K562 (cell line): ENCODE measurements around the gene ZNF280C. TPM values are rescaled to one million over a fixed set of nuclear protein-coding genes. Genes with fewer than 3 reads are reported as not detected.

ENCODE experiments used
- BRD4 ChIP-seq: fragments of 200-600 bp; sonication (generic); IDR thresholded peaks from 2 replicates; pipeline ENCODE4 v1.6.1; 2017; ENCODE audit warnings: inconsistent platforms
- CBX3 ChIP-seq, 2 experiments: IDR thresholded peaks; 1 replicate in 1 of 2; 2 replicates in 1 of 2; pipeline ENCODE4 v1.6.1; 2012; ENCODE audit warnings: inconsistent platforms in 2 of 2, low read length in 2 of 2, borderline replicate concordance in 1 of 2, control low read depth in 1 of 2
- ESRRB ChIP-seq: fragments of 250-450 bp; sonication (Bioruptor Pico); IDR thresholded peaks from 2 replicates; pipeline ENCODE4 v1.5.0; 2020; ENCODE audit warnings: mild to moderate bottlenecking, moderate library complexity, borderline replicate concordance
- GTF2A2 ChIP-seq: IDR thresholded peaks from 2 replicates; pipeline ENCODE4 v1.6.1; 2016; ENCODE audit warnings: mild to moderate bottlenecking, missing genetic modification characterization, missing compliant biosample characterization
- HEY1 ChIP-seq: fragments of 250-450 bp; sonication (Bioruptor Pico); IDR thresholded peaks from 2 replicates; pipeline ENCODE4 v1.5.0; 2020; ENCODE audit warnings: mild to moderate bottlenecking, moderate library complexity, borderline replicate concordance
- HIVEP1 ChIP-seq: fragments of 250-450 bp; sonication (Bioruptor Pico); IDR thresholded peaks from 2 replicates; pipeline ENCODE4 v1.4.0; 2020; ENCODE audit warnings: mild to moderate bottlenecking
- HNRNPL ChIP-seq: fragments of 200-400 bp; formaldehyde crosslinking; IDR thresholded peaks from 2 replicates; pipeline ENCODE4 v1.6.1; 2017; ENCODE audit warnings: low read depth, mild to moderate bottlenecking, low read length
- LARP7 ChIP-seq: fragments of 450-650 bp; IDR thresholded peaks from 2 replicates; pipeline ENCODE4 v1.6.1; 2016
- MAFG ChIP-seq: fragments of 450-650 bp; conservative IDR thresholded peaks from 2 replicates; pipeline ENCODE4 v1.6.1; 2016; ENCODE audit warnings: missing genetic modification characterization, missing compliant biosample characterization
- MAX ChIP-seq: sonication (generic); formaldehyde crosslinking; IDR thresholded peaks from 2 replicates; pipeline ENCODE4 v1.9.0; 2022; ENCODE audit warnings: mild to moderate bottlenecking, missing genetic modification reagents
- NFATC3 ChIP-seq: fragments of 450-650 bp; IDR thresholded peaks from 2 replicates; pipeline ENCODE4 v1.6.1; 2017; ENCODE audit warnings: mild to moderate bottlenecking
- NFE2L1 ChIP-seq: fragments of 450-650 bp; IDR thresholded peaks from 2 replicates; pipeline ENCODE4 v1.6.1; 2016; ENCODE audit warnings: missing genetic modification characterization, low read depth, mild to moderate bottlenecking, missing compliant biosample characterization, moderate library complexity, borderline replicate concordance
- POLR3G ChIP-seq: IDR thresholded peaks from 2 replicates; pipeline ENCODE4 v1.6.1; 2011; ENCODE audit not compliant: insufficient read length, insufficient replicate concordance; ENCODE audit errors: extremely low read depth
- TRIM25 ChIP-seq: fragments of 450-650 bp; IDR thresholded peaks from 2 replicates; pipeline ENCODE4 v1.7.0; 2016; ENCODE audit warnings: borderline replicate concordance
- ZC3H4 ChIP-seq: sonication (generic); formaldehyde crosslinking; IDR thresholded peaks from 2 replicates; pipeline ENCODE4 v1.9.0; 2021; ENCODE audit warnings: missing genetic modification reagents, borderline replicate concordance
- ZNF57 ChIP-seq: fragments of 450-650 bp; formaldehyde crosslinking; IDR thresholded peaks from 2 replicates; pipeline ENCODE4 v1.4.0; 2020; ENCODE audit warnings: mild to moderate bottlenecking, moderate library complexity
- ZNF717 ChIP-seq: fragments of 250-450 bp; sonication (Bioruptor Pico); IDR thresholded peaks from 2 replicates; pipeline ENCODE4 v1.5.0; 2021
- polyA plus RNA-seq, 8 experiments: library from polyadenylated mRNA; depleted of rRNA in 4 of 8; stranded (reverse) in 5 of 8; unstranded in 3 of 8; fragments of >200 nt; fragmentation: Nextera tagmentation in 2 of 8; fragmentation: Illumina TruSeq in 1 of 8; extraction: Ambion mirVana in 2 of 8; extraction: Trizol in 1 of 8; gene quantifications; 2 replicates each; pipeline versions ENCODE4 v1.2.1 to v1.2.3, GENCODE V29; 2011 to 2014; ENCODE audit warnings: inconsistent platforms in 1 of 8, missing spikeins in 1 of 8
- total RNA-seq, 7 experiments: library from RNA; depleted of rRNA in 6 of 7; stranded (reverse); fragments of >200 nt in 6 of 7; fragmentation: Illumina TruSeq in 2 of 7; extraction: Trizol in 2 of 7; gene quantifications; 2 replicates each; pipeline versions ENCODE4 v1.2.1 to v1.2.3, GENCODE V29; 2011 to 2021; ENCODE audit warnings: low replicate concordance in 1 of 7
- TF ChIP-seq, protein P1 (sequence below), 2 experiments: fragments of 150-350 bp in 1 of 2; IDR thresholded peaks; 2 replicates each; pipeline ENCODE4 v1.6.1; 2012 to 2016; ENCODE audit warnings: low read depth in 2 of 2, low read length in 2 of 2, mild to moderate bottlenecking in 1 of 2, moderate library complexity in 1 of 2
- TF ChIP-seq, protein P2 (sequence below), 2 experiments: fragments of 450-650 bp in 1 of 2; IDR thresholded peaks; 2 replicates each; pipeline ENCODE4 v1.6.1; 2011 to 2017; ENCODE audit warnings: low read depth in 2 of 2, antibody characterized with exemption in 1 of 2, borderline replicate concordance in 1 of 2, low read length in 1 of 2, mild to moderate bottlenecking in 1 of 2, mixed read lengths in 1 of 2; ENCODE audit not compliant: control insufficient read depth in 1 of 2
- TF ChIP-seq, protein P3 (sequence below): sonication (generic); formaldehyde crosslinking; IDR thresholded peaks from 2 replicates; pipeline ENCODE4 v1.8.0; 2023; ENCODE audit warnings: mild to moderate bottlenecking, missing genetic modification reagents

Gene ZNF280C
- total and polyA plus RNA-seq, 9 of the 15 experiments (the other 6 are each of a cell fraction or from before 2014, with no cell fraction given) = 1.6 to 8.3 (median 4.4) TPM

DNA sequence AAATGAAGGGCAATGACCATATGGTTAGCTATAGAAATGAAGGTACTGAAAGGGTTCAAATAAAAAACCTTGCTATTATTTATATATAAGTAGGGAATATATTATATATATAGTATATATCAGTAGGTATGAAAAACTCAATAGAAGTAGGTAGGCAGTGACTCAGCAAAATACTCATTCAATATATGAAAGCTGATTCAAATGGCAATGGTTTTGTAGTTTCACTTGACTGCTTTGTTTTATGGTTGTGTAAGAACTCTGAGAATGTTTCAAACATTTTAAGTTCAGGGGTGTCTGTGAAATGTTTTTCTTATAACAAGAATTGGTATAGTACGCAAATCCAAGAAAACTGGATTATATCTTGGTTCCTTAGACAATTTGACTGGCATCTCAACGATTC is 4.1 kb downstream of the ZNF280C start (continued):
- TF ChIP-seq, protein P1, sequence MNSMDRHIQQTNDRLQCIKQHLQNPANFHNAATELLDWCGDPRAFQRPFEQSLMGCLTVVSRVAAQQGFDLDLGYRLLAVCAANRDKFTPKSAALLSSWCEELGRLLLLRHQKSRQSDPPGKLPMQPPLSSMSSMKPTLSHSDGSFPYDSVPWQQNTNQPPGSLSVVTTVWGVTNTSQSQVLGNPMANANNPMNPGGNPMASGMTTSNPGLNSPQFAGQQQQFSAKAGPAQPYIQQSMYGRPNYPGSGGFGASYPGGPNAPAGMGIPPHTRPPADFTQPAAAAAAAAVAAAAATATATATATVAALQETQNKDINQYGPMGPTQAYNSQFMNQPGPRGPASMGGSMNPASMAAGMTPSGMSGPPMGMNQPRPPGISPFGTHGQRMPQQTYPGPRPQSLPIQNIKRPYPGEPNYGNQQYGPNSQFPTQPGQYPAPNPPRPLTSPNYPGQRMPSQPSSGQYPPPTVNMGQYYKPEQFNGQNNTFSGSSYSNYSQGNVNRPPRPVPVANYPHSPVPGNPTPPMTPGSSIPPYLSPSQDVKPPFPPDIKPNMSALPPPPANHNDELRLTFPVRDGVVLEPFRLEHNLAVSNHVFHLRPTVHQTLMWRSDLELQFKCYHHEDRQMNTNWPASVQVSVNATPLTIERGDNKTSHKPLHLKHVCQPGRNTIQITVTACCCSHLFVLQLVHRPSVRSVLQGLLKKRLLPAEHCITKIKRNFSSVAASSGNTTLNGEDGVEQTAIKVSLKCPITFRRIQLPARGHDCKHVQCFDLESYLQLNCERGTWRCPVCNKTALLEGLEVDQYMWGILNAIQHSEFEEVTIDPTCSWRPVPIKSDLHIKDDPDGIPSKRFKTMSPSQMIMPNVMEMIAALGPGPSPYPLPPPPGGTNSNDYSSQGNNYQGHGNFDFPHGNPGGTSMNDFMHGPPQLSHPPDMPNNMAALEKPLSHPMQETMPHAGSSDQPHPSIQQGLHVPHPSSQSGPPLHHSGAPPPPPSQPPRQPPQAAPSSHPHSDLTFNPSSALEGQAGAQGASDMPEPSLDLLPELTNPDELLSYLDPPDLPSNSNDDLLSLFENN (IDR thresholded peaks at IDR 0.05; ENCODE audit: low read depth in 2 of 2, low read length in 2 of 2) = no peak
- TF ChIP-seq MAX = no peak
- TF ChIP-seq ZC3H4 (CRISPR knock-in tag) = no peak
- peak; percentile 87 for TF ChIP-seq MAFG (tag)
- no peak for TF ChIP-seq TRIM25
- TF ChIP-seq HIVEP1 = no peak
- no peak for TF ChIP-seq ZNF57
- no peak for TF ChIP-seq HEY1 (CRISPR knock-in tag)
- no peak for TF ChIP-seq CBX3 (IDR thresholded peaks at IDR 0.05; ENCODE audit: borderline replicate concordance in 1 of 2, low read length in 2 of 2)
- no peak for TF ChIP-seq ZNF717 (CRISPR knock-in tag)
- TF ChIP-seq, protein P2, sequence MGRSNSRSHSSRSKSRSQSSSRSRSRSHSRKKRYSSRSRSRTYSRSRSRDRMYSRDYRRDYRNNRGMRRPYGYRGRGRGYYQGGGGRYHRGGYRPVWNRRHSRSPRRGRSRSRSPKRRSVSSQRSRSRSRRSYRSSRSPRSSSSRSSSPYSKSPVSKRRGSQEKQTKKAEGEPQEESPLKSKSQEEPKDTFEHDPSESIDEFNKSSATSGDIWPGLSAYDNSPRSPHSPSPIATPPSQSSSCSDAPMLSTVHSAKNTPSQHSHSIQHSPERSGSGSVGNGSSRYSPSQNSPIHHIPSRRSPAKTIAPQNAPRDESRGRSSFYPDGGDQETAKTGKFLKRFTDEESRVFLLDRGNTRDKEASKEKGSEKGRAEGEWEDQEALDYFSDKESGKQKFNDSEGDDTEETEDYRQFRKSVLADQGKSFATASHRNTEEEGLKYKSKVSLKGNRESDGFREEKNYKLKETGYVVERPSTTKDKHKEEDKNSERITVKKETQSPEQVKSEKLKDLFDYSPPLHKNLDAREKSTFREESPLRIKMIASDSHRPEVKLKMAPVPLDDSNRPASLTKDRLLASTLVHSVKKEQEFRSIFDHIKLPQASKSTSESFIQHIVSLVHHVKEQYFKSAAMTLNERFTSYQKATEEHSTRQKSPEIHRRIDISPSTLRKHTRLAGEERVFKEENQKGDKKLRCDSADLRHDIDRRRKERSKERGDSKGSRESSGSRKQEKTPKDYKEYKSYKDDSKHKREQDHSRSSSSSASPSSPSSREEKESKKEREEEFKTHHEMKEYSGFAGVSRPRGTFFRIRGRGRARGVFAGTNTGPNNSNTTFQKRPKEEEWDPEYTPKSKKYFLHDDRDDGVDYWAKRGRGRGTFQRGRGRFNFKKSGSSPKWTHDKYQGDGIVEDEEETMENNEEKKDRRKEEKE (IDR thresholded peaks at IDR 0.05; ENCODE audit: borderline replicate concordance in 1 of 2, control insufficient read depth in 1 of 2, low read depth in 2 of 2, low read length in 1 of 2) = no peak
- no peak for TF ChIP-seq LARP7
- TF ChIP-seq ESRRB (CRISPR knock-in tag) = no peak
- TF ChIP-seq, protein P3, sequence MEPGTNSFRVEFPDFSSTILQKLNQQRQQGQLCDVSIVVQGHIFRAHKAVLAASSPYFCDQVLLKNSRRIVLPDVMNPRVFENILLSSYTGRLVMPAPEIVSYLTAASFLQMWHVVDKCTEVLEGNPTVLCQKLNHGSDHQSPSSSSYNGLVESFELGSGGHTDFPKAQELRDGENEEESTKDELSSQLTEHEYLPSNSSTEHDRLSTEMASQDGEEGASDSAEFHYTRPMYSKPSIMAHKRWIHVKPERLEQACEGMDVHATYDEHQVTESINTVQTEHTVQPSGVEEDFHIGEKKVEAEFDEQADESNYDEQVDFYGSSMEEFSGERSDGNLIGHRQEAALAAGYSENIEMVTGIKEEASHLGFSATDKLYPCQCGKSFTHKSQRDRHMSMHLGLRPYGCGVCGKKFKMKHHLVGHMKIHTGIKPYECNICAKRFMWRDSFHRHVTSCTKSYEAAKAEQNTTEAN (CRISPR knock-in tag) = no peak
- no peak for TF ChIP-seq NFATC3
- peak; percentile 85 for TF ChIP-seq NFE2L1 (tag)
- TF ChIP-seq HNRNPL = no peak
- TF ChIP-seq POLR3G = no peak
- TF ChIP-seq BRD4 = no peak
- TF ChIP-seq GTF2A2 (tag) = no peak
